Measurements from ENCODE around the gene ADRA2C. TPM values are rescaled to one million over a fixed set of nuclear protein-coding genes. Genes with fewer than 3 reads are reported as not detected.

ADRA2C gene
- total RNA-seq, 1 donor from 2014 or later: 6.2 TPM

DNA sequence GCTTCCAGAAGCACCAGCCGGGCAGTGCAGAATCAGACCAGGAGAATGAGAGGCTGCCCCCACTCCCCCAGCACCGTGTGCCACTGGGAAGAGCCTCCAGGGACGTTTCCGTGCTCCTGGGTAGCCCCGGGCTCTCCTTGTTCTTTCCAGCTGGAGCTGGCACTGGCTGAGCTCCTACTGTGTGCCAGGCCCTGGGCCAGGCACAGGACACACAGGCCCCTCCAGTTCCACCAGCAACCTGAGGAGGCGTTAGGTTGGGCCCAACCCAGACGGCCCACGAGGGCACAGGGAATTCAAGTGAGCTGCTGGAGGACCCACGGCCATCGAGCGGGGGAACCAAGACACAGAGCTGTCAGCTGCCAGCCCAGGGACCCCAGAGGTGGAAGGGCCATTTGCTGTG lies 15.9 kb upstream of the ADRA2C start:
- ATAC-seq (ENCODE audit: poor library complexity): no peak
- intact Hi-C loops (cut with DNase I): no loop called here
- DNase-seq: no peak

DNA sequence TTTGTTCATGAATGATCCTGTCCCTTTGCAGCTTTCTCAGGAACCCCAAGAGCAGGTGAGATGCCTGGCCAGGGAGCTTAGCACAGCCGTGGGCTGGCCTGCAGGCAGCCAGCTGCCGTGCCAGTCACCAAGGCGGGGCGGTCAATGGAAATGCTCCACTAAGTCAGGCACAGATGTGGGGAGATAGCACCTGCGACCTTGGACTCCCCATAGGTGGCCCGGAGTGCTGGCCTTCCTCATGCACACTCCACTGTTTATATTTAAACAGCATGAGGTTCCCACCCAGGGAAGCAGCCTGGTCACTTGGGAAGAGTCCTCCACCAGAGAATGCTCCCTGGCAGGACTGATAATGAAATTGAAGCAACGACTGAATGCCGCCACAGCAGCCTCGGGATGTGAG lies 14.2 kb upstream of the ADRA2C start:
- intact Hi-C loops (cut with DNase I): no loop called here
- DNase-seq (no peak), ATAC-seq (ENCODE audit: poor library complexity) (no peak)

DNA sequence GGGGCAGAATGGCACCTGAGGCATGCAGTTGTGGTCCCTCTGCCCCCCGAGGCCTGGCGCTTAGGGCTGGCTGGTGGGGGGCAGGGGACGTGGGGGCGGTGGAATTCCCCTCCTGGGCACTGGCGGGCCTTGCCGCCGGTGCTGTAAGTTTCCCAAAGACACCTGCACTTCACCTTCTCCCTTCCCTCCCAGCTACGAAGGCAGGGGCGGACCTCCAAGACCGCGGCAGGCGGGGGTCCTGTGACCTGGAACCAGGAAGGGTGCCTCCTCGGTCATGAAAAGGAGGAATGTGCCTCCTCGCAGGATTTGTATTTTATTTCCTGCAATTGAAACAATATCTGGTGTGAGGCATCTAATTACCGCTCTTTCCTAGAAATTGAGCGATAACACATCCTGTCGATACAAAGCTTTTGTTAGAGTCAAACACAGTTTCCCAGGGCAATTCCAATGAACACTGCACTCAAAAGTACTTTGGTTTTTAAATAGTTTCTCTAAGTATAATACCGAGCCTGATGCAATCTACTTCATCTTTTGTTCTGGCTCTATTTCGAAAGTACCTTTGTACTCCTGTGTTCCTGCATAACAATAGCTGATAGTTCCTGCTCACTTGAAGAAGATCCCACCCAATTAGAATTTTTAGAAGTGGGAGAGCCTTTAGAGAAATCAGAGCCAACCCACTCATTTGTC lies 12.3 kb upstream of the ADRA2C start:
- ATAC-seq (ENCODE audit: poor library complexity) (no peak), DNase-seq (no peak)
- intact Hi-C loops (cut with DNase I): no loop called here

DNA sequence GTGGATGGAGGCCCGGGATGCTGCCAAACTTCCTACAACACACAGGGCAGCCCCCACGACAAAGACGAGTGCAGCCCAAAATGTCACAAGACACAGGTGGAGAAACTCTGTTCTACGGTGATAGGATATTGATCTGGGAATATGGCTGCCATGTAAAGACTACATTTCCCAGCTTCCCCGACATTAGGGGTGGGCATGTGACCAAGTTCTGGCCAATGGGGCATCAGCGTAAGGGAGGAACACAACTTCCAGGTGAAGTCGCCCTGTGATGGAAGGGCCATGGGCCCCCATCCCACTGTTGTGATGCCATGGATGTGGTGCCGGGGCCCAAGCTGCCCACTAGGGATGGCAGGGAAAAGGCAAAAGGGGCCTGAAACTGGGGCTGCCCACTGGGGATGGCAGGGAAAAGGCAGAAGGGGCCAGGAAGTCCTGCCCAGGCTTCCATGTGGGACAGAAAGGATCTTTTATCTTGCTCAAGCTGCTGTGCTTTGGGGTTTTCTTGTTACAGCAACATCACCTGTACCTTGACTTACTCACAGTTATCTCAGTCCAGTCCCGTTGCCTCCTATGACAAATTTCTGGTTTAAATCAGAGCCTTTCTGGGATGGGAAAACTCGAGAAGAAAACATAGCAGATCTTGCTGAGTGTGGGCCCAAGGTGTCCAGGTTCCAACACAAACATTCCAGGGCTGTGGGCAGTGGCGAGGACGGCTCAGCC lies 9.7 kb upstream of the ADRA2C start:
- intact Hi-C loops (cut with DNase I): no loop called here

DNA sequence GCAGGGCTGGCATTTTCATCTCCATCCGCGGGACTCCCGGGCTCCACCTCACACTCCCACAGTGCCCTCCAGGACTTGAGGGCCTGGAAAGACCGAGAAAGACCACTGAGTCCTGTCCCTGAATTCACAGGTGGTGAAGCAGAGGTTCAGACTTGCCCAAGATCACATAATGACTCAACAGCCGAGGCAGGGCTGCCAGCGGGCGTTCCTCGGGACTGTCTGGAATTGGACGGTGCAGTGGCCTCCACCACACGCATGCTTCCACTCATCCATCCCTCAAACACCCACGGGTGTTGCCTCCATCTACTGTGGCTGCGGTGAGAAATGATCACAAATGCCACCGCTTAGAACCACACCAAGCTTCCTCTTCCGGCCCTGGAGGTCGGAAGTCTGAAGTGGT lies 6.9 kb upstream of the ADRA2C start:
- ATAC-seq (ENCODE audit: poor library complexity) (no peak), DNase-seq (no peak)
- intact Hi-C loops (cut with DNase I): no loop called here

More for the DNA sequence above, 9.7 kb upstream of the ADRA2C start:
- DNase-seq: no peak
- no peak for ATAC-seq (ENCODE audit: poor library complexity)

DNA sequence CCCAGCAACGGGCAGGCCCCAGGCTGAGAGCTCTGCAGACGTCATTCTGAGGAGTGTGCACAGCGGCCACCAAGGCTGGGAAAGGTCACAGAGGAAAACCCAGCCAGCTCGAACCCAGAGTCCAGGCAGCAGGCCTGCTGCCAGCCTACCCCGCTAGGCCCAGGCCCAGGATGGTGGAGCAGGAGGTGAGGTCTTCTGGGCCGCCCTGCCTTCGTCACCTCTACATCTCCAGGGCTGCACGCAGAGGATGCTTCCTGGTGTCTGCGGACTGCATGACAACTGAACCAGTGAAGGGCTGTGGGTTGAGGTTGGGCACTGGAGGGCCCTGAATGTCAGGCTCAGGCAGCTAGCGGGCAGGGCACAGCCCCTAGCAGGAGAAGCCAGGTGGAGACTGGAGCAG lies 5.8 kb upstream of the ADRA2C start:
- ATAC-seq (ENCODE audit: poor library complexity) (no peak), DNase-seq (no peak)
- intact Hi-C loops (cut with DNase I): no loop called here

DNA sequence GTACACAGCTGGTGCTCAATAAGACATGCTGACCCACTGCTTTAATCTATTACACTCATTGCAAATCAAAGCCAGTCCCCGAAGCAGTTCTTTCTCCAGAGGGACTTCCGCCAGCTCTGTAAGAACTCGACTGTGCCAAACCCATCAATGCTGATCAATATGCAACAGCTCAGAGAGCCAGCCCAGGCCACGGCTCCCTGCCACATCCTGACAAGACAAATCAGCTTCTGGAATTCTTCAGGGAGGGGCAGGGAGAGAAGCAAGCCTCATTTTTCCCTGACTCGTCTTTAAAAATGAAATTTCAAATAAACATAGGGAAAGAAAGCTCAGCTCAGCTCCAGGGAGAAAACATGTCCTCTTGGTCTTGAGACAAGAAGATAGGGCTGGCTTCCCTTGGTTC lies 5.3 kb upstream of the ADRA2C start:
- ATAC-seq (ENCODE audit: poor library complexity): no peak
- intact Hi-C loops (cut with DNase I): no loop called here
- DNase-seq: no peak

DNA sequence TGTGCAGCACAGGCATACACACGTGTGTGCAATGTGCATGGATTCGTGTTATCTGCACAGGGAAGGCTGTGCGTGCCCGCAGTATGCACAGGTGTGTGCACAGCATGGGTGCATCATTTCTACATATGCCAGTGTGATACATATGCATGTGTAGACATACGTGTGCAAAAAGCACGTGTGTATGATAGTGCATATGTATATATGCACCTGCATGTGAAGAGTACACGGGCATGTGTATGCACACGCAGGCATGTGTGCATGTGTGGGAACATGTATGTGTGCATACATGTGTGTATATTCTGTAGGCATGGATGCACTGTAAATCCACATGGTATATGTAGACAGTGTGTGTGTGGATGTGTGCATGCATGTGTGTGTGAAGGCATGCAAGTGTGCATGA lies 3.9 kb upstream of the ADRA2C start:
- DNase-seq: no peak
- ATAC-seq (ENCODE audit: poor library complexity): no peak
- intact Hi-C loops (cut with DNase I): no loop called here

DNA sequence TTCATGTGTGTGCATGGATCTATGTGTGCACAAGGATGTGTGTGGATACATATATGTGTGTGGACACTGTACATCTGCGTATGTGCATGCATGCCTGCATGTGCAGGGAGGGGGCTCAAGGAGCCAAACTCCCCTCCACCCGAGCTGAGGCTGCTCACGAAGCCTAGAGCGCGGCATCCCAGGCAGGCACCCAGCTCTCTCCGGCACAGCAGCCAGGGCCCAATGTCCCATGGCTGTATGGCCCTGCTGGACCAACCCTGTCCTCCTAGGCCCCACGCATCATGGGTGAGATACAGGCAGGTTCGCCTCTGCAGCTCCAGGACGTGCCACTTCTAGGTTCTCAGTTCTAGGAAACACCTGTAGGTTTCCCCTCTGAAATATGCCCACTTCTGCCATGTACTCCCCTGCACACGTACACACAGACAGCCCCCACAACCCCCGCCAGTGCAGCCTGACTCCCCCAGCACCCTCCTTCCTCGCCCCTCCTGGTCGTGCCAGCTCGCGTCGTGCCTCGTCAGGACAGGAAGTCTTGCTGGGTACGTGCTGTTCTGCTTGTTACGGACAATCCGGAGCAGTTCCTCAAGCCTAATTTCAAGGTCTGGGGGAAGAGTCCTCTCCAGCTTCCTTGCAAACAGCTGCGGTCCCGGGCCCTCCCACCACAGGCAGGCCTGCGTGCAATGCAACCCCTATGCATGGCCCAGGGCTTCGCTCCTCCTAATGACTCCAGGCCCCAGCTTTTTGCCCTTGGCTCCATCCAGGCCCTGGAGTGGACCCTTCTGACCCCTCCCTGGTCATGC lies 3.2 kb upstream of the ADRA2C start:
- ATAC-seq (ENCODE audit: poor library complexity) (no peak), DNase-seq (no peak)
- intact Hi-C loops (cut with DNase I): no loop called here

DNA sequence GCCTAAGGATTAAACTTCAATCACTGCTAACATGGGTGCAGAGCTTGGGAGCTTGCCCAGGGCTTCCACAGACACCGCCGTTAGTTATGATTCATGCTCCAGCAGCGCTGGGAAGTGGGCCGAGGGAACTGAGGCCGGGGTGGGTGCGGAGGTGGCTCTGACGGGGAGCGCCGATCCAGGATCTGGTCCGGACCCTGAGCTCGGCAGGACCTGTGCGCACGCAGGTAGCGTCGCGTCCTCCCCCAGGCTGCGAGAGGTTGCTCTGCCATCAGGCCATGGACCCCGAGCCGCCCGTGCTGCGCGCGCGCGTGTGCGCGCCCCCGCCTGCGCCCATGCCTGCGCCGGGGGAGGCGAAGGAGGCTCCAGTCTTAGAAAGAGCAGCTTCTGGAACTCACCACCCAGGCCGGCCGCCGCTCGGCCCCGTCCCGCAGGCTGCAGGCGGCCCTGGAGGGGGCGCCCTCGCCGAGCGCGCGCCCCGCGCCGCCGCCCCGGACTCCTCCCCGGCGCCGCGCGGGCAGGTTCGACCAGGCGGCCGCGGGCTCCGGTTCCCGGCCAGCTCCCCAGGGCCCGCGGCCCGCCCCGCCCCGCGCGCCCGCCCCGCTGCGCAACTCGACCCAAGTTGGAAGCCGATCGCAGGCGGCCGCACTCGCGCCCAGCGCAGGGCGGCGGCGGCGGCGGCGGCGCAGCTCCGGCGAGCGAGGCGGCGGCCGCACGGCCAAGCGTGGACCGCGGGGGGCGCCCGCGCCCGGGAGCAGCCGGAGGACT lies 732 bp upstream of the ADRA2C start:
- DNase-seq: no peak
- intact Hi-C loops (cut with DNase I): loop anchor here (5.0 kb wide), 1 partner anchor 112 kb away; no protein-coding TSS in a partner anchor
- ATAC-seq (ENCODE audit: poor library complexity): peak; percentile 74

DNA sequence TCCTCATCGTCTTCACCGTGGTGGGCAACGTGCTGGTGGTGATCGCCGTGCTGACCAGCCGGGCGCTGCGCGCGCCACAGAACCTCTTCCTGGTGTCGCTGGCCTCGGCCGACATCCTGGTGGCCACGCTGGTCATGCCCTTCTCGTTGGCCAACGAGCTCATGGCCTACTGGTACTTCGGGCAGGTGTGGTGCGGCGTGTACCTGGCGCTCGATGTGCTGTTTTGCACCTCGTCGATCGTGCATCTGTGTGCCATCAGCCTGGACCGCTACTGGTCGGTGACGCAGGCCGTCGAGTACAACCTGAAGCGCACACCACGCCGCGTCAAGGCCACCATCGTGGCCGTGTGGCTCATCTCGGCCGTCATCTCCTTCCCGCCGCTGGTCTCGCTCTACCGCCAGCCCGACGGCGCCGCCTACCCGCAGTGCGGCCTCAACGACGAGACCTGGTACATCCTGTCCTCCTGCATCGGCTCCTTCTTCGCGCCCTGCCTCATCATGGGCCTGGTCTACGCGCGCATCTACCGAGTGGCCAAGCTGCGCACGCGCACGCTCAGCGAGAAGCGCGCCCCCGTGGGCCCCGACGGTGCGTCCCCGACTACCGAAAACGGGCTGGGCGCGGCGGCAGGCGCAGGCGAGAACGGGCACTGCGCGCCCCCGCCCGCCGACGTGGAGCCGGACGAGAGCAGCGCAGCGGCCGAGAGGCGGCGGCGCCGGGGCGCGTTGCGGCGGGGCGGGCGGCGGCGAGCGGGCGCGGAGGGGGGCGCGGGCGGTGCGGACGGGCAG lies 792 bp downstream of the ADRA2C start:
- ATAC-seq (ENCODE audit: poor library complexity): no peak
- intact Hi-C loops (cut with DNase I): loop anchor here (5.0 kb wide), 1 partner anchor 110 kb away; no protein-coding TSS in a partner anchor
- DNase-seq: no peak

DNA sequence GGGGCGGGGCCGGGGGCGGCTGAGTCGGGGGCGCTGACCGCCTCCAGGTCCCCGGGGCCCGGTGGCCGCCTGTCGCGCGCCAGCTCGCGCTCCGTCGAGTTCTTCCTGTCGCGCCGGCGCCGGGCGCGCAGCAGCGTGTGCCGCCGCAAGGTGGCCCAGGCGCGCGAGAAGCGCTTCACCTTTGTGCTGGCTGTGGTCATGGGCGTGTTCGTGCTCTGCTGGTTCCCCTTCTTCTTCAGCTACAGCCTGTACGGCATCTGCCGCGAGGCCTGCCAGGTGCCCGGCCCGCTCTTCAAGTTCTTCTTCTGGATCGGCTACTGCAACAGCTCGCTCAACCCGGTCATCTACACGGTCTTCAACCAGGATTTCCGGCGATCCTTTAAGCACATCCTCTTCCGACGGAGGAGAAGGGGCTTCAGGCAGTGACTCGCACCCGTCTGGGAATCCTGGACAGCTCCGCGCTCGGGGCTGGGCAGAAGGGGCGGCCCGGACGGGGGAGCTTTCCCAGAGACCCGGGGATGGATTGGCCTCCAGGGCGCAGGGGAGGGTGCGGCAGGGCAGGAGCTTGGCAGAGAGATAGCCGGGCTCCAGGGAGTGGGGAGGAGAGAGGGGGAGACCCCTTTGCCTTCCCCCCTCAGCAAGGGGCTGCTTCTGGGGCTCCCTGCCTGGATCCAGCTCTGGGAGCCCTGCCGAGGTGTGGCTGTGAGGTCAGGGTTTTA lies 1.5 kb downstream of the ADRA2C start:
- ATAC-seq (ENCODE audit: poor library complexity): no peak
- DNase-seq: no peak
- intact Hi-C loops (cut with DNase I): loop anchor here (5.0 kb wide), 1 partner anchor 110 kb away; no protein-coding TSS in a partner anchor

DNA sequence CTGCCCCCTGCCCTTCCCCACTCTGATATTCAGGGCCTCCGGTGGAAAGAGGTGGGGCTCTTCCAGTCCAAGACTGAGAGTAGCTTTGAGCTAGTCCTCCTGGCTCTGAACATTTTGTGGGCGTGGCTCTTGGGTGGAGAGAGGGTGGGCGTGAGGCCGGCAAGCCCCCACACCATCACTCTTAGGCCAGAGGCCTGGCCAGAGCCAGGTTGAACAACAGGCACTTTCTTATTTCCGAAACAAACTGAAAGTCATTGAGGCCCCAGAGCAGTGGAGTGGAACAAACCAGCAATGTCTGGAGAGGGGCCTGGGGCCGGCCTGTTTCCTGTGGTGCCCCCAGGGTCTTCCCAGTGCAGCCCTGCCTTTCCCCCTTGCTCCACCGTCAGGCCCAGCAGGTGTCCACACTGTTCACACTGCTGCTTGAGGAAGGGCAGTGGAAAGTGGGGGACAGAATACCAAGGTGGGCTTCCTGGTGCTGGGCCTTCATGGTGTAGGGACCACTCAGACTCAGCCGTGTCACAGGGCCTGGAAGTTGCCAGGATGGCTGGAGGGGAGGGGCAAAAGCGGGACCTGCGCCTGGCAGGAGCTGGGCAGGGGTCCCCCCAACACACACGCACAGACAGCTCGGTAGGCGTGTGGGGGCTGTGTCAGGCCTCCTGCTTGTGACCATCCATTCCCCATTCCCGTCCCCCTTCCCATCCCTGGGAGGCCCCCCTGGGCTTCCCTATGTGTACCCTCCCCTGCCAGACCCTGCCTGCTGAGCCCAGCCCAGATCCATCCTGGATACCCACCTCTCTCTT lies 2.9 kb downstream of the ADRA2C start:
- DNase-seq: no peak
- intact Hi-C loops (cut with DNase I): loop anchor here (5.0 kb wide), 1 partner anchor 108 kb away; no protein-coding TSS in a partner anchor
- ATAC-seq (ENCODE audit: poor library complexity): no peak

DNA sequence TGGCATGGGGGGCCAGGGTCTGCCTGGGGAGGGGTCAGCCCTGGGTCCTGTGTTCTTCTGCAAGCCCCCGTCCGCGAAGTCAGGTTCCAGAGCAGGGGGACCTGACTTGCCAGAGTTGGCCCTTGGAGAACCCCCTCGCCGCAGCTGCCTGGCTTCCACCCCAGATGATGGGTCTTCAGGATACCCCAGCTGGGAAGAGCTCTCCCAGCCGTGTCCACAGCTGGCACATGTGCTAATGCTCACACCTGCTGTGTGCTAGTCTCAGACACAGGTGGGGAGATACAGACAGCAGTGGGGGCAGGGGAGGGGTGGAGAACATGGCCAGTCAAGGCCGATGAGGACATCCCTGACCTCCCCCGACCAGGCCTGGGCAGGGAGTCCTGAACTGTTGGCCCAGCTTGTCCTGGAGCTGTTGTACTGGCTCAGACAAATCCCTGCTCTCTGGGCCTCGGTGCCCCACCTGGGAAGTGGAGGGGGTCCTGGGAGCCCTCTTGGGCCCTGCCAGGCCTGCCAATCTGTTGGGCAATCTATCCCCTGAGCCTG lies 3.5 kb downstream of the ADRA2C start:
- ATAC-seq (ENCODE audit: poor library complexity) (no peak), DNase-seq (no peak)
- intact Hi-C loops (cut with DNase I): loop anchor here (5.0 kb wide), 1 partner anchor 108 kb away; no protein-coding TSS in a partner anchor

DNA sequence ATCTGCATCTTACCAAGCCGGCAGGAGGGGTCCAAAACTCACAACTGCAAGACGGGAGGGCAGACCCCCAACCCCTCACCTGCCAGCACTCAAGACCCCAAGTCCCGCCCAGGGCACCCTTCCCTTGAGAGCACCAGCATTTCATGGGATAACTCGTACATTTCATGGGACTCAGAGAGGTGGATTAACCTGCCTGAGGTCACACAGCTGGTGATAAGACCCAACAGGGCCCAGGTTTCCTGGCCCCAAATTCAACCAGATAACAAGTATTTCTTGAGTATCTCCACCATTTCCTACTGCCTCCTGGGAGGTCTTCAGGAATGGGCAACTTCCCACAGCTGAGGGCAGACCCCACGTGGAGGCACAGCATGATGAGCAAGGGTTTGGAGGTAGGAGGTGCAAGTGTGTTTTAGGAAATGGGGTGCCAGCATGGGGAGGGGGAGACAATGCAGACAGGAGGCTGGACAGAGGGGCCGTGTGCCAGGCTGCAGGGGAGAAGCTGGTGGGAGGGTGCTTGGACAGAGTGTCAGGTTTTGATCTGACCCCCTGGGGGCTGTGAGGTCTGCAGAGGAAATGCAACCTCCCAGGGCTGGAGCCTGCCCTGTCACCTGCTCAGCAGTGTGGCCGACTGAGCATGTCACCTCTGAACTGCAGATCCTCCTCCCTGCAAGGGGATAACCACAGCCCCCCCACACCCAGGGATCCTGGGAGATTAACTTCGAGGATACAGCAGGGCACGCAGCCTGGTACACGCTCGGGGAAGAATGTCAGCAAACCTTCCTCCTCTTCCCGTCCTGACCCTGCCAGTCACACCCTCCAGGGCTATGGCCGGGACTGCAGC lies 4.4 kb downstream of the ADRA2C start:
- intact Hi-C loops (cut with DNase I): no loop called here
- ATAC-seq (ENCODE audit: poor library complexity) (no peak), DNase-seq (no peak)
